ENCODE data around the gene WNT3A.

DNA sequence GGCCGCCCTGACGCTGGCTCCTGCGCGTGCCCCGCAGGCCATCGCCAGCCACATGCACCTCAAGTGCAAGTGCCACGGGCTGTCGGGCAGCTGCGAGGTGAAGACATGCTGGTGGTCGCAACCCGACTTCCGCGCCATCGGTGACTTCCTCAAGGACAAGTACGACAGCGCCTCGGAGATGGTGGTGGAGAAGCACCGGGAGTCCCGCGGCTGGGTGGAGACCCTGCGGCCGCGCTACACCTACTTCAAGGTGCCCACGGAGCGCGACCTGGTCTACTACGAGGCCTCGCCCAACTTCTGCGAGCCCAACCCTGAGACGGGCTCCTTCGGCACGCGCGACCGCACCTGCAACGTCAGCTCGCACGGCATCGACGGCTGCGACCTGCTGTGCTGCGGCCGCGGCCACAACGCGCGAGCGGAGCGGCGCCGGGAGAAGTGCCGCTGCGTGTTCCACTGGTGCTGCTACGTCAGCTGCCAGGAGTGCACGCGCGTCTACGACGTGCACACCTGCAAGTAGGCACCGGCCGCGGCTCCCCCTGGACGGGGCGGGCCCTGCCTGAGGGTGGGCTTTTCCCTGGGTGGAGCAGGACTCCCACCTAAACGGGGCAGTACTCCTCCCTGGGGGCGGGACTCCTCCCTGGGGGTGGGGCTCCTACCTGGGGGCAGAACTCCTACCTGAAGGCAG is 52.3 kb downstream of the WNT3A start:
- TF ChIP-seq, protein P1, sequence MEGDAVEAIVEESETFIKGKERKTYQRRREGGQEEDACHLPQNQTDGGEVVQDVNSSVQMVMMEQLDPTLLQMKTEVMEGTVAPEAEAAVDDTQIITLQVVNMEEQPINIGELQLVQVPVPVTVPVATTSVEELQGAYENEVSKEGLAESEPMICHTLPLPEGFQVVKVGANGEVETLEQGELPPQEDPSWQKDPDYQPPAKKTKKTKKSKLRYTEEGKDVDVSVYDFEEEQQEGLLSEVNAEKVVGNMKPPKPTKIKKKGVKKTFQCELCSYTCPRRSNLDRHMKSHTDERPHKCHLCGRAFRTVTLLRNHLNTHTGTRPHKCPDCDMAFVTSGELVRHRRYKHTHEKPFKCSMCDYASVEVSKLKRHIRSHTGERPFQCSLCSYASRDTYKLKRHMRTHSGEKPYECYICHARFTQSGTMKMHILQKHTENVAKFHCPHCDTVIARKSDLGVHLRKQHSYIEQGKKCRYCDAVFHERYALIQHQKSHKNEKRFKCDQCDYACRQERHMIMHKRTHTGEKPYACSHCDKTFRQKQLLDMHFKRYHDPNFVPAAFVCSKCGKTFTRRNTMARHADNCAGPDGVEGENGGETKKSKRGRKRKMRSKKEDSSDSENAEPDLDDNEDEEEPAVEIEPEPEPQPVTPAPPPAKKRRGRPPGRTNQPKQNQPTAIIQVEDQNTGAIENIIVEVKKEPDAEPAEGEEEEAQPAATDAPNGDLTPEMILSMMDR (IDR thresholded peaks at IDR 0.05), result no peak
- no peak for TF ChIP-seq POLR2A (IDR thresholded peaks at IDR 0.05)
